CD14-positive monocyte (primary cell): Measurements from ENCODE around the gene CDK6. TPM values are rescaled to one million over a fixed set of nuclear protein-coding genes. Genes with fewer than 3 reads are reported as not detected.

Experiments used
- DNase-seq, 3 donors: peaks; one replicate each; pipeline ENCODE4 v3.0.0-alpha.2; 2011 to 2022
- H2AFZ ChIP-seq: 2 replicates; pipeline ENCODE4 v1.6.0; 2012; ENCODE audit warnings: mild to moderate bottlenecking, low read depth, low read length, inconsistent platforms; ENCODE audit not compliant: insufficient read depth, poor library complexity, severe bottlenecking
- H3K27ac ChIP-seq, 2 donors: 1 replicate in 1 of 2; 2 replicates in 1 of 2; pipeline ENCODE4 v1.5.1; 2012 to 2013; ENCODE audit warnings: low read length in 2 of 2, control low read depth in 1 of 2, inconsistent platforms in 1 of 2, low read depth in 1 of 2, mild to moderate bottlenecking in 1 of 2
- H3K27me3 ChIP-seq, 2 donors: one replicate each; pipeline versions ENCODE4 v1.6.0 to v1.6.1; 2011 to 2013; ENCODE audit warnings: low read length in 2 of 2; ENCODE audit not compliant: control insufficient read depth in 2 of 2, insufficient read depth in 2 of 2
- H3K36me3 ChIP-seq, 2 donors: replicated peaks in 1 of 2; 1 replicate in 1 of 2; 2 replicates in 1 of 2; pipeline versions ENCODE4 v1.5.1 to v1.6.1; 2012 to 2013; ENCODE audit warnings: low read length in 2 of 2, control low read depth in 1 of 2, inconsistent platforms in 1 of 2, mild to moderate bottlenecking in 1 of 2; ENCODE audit not compliant: insufficient read depth in 2 of 2, control insufficient read depth in 1 of 2
- H3K4me1 ChIP-seq, 2 donors: 1 replicate in 1 of 2; 2 replicates in 1 of 2; pipeline versions ENCODE4 v1.5.1 to v1.6.1; 2012 to 2013; ENCODE audit warnings: low read length in 2 of 2, control low read depth in 1 of 2, inconsistent platforms in 1 of 2, mild to moderate bottlenecking in 1 of 2, moderate library complexity in 1 of 2; ENCODE audit not compliant: insufficient read depth in 2 of 2, control insufficient read depth in 1 of 2
- H3K4me2 ChIP-seq: replicated peaks from 2 replicates; pipeline ENCODE3; 2012; ENCODE audit warnings: low read length, moderate library complexity, mild to moderate bottlenecking; ENCODE audit not compliant: poor library complexity, severe bottlenecking; ENCODE audit errors: extremely low read depth
- H3K4me3 ChIP-seq, 3 experiments: fragments of 200-600 bp in 1 of 3; sonication (generic) in 1 of 3; replicated peaks in 1 of 3; 1 replicate in 2 of 3; 2 replicates in 1 of 3; pipeline ENCODE4 v1.5.1; 2011 to 2013; ENCODE audit warnings: low read length in 3 of 3, mild to moderate bottlenecking in 3 of 3, control low read depth in 2 of 3, low read depth in 2 of 3, inconsistent platforms in 1 of 3, moderate library complexity in 1 of 3
- H3K79me2 ChIP-seq: 2 replicates; pipeline ENCODE4 v1.6.0; 2012; ENCODE audit warnings: mild to moderate bottlenecking, control low read depth, inconsistent platforms, low read length, moderate library complexity; ENCODE audit not compliant: insufficient read depth
- H3K9ac ChIP-seq: 2 replicates; pipeline ENCODE4 v1.6.0; 2017; ENCODE audit warnings: low read length, mild to moderate bottlenecking; ENCODE audit not compliant: insufficient read depth, poor library complexity, severe bottlenecking
- H3K9me3 ChIP-seq, 2 donors: replicated peaks in 1 of 2; 1 replicate in 1 of 2; 2 replicates in 1 of 2; pipeline versions ENCODE4 v1.5.1 to v1.6.1; 2012 to 2013; ENCODE audit warnings: low read length in 2 of 2, control low read depth in 1 of 2; ENCODE audit not compliant: control insufficient read depth in 1 of 2, insufficient read depth in 1 of 2
- H4K20me1 ChIP-seq: 2 replicates; pipeline ENCODE4 v1.6.0; 2012; ENCODE audit warnings: mild to moderate bottlenecking, low read length, control low read depth, moderate library complexity; ENCODE audit not compliant: insufficient read depth
- H3K27ac Mint-ChIP-seq, 7 donors: one replicate each; pipeline ENCODE4 v1.8.0; 2020; ENCODE audit warnings: mild to moderate bottlenecking in 7 of 7, mixed read lengths in 7 of 7, moderate library complexity in 6 of 7, inconsistent platforms in 2 of 7
- H3K27me3 Mint-ChIP-seq, 3 donors: one replicate each; pipeline ENCODE4 v1.8.0; 2021 to 2022; ENCODE audit warnings: low read depth in 3 of 3, mild to moderate bottlenecking in 3 of 3, mixed read lengths in 3 of 3, moderate library complexity in 3 of 3, inconsistent platforms in 1 of 3
- H3K36me3 Mint-ChIP-seq, 2 donors: one replicate each; pipeline ENCODE4 v1.8.0; 2020; ENCODE audit warnings: mixed read lengths in 2 of 2, inconsistent platforms in 1 of 2, mild to moderate bottlenecking in 1 of 2
- H3K4me1 Mint-ChIP-seq: one replicate; pipeline ENCODE4 v1.8.0; 2020; ENCODE audit warnings: mild to moderate bottlenecking, mixed read lengths
- H3K4me3 Mint-ChIP-seq, 2 donors: one replicate each; pipeline ENCODE4 v1.8.0; 2020; ENCODE audit warnings: mild to moderate bottlenecking in 2 of 2, mixed read lengths in 2 of 2, moderate library complexity in 1 of 2
- H3K9me3 Mint-ChIP-seq, 7 donors: one replicate each; pipeline ENCODE4 v1.8.0; 2020 to 2022; ENCODE audit warnings: mixed read lengths in 7 of 7, mild to moderate bottlenecking in 6 of 7, moderate library complexity in 6 of 7, inconsistent platforms in 2 of 7
- WGBS: methylation state at CpG from one replicate; pipeline ENCODE4 v1.1.5; 2013; ENCODE audit warnings: missing lambda C conversion rate; ENCODE audit not compliant: insufficient coverage; 5-methylcytosine and 5-hydroxymethylcytosine counted together
- intact Hi-C, 2 donors: fragments of 100-400 bp; cut with micrococcal nuclease; formaldehyde crosslinking; loops; one replicate each; pipeline versions ENCODE4 v1.15.0 to v1.15.1; 2023
- polyA plus RNA-seq, 3 donors: library from polyadenylated mRNA; depleted of rRNA in 1 of 3; unstranded in 2 of 3; stranded (reverse) in 1 of 3; fragments of 300-500 nt in 2 of 3; fragments of >200 nt in 1 of 3; fragmentation: Illumina TruSeq in 2 of 3; gene quantifications; 1 replicate in 2 of 3; 2 replicates in 1 of 3; pipeline ENCODE4 v1.2.3, GENCODE V29; 2012 to 2021
- TF ChIP-seq, protein P1 (sequence below): fragments of 200-600 bp; IDR thresholded peaks from one replicate; pipeline ENCODE4 v1.8.0; 2022; ENCODE audit warnings: antibody characterized with exemption, mild to moderate bottlenecking

The CDK6 gene
- polyA plus RNA-seq, 3 donors, result 3.4 to 4.3 (median 3.8) TPM

DNA sequence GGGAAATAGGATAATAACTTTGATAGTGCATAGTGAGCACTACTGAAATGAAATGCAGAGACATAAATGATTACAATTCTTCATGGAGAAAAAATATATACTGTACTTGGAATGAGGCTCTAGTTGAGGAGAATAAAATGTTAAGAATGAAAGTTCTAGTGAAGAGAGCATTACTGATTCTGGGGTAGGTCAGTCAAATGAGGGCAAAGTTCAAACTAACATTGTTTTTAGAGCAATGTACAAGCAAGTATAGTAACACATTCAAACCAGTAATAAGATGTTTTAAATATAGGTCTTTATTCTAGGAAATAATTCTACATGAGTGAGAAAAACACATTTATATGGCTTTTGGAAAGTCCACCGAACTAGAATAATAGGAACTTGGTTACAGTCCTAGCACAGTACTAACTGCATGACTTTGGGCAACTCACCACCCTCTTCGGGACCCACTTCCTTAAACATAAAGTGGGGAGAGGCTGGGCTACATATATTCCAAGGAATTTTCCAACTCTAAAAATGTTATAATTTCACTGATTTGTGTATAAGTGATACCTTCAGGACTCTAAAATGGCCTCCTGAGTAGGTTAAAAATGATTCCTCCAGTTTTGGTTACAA, 86.4 kb downstream of the CDK6 start:
- H3K36me3 Mint-ChIP-seq, result peaks cover 0 to 4% of the 10 kb centered on the region in 2 donors
- TF ChIP-seq, protein P1, sequence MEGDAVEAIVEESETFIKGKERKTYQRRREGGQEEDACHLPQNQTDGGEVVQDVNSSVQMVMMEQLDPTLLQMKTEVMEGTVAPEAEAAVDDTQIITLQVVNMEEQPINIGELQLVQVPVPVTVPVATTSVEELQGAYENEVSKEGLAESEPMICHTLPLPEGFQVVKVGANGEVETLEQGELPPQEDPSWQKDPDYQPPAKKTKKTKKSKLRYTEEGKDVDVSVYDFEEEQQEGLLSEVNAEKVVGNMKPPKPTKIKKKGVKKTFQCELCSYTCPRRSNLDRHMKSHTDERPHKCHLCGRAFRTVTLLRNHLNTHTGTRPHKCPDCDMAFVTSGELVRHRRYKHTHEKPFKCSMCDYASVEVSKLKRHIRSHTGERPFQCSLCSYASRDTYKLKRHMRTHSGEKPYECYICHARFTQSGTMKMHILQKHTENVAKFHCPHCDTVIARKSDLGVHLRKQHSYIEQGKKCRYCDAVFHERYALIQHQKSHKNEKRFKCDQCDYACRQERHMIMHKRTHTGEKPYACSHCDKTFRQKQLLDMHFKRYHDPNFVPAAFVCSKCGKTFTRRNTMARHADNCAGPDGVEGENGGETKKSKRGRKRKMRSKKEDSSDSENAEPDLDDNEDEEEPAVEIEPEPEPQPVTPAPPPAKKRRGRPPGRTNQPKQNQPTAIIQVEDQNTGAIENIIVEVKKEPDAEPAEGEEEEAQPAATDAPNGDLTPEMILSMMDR, result no peak
- H3K4me3 ChIP-seq, result no peak overlapping the region
- no peaks in the 10 kb centered on the region for H3K36me3 ChIP-seq
- H3K27ac ChIP-seq, result no peak overlapping the region
- H3K27me3 ChIP-seq, result no peaks in the 10 kb centered on the region
- H3K4me2 ChIP-seq, result no peak overlapping the region
- WGBS, result no CpG with 5 or more reads among the region's 2 CpGs
- H3K4me3 Mint-ChIP-seq, result no peak overlapping the region
- H3K9me3 Mint-ChIP-seq, result no peaks in the 10 kb centered on the region
- DNase-seq, result peak in 1 of 3 donors; percentile 17
- no peaks in the 10 kb centered on the region for H4K20me1 ChIP-seq
- H2AFZ ChIP-seq, result no peak overlapping the region
- H3K9ac ChIP-seq, result no peak overlapping the region
- intact Hi-C loops, result no loop called here
- H3K4me1 ChIP-seq, result peaks cover 7 to 20% of the 10 kb centered on the region in 2 donors
- no peaks in the 10 kb centered on the region for H3K9me3 ChIP-seq
- H3K27me3 Mint-ChIP-seq, result no peaks in the 10 kb centered on the region
- H3K27ac Mint-ChIP-seq, result peak overlapping the region in 1 of 7 donors; percentile 45
- H3K4me1 Mint-ChIP-seq, result peaks cover 31% of the 10 kb centered on the region
- peaks cover 30% of the 10 kb centered on the region for H3K79me2 ChIP-seq

DNA sequence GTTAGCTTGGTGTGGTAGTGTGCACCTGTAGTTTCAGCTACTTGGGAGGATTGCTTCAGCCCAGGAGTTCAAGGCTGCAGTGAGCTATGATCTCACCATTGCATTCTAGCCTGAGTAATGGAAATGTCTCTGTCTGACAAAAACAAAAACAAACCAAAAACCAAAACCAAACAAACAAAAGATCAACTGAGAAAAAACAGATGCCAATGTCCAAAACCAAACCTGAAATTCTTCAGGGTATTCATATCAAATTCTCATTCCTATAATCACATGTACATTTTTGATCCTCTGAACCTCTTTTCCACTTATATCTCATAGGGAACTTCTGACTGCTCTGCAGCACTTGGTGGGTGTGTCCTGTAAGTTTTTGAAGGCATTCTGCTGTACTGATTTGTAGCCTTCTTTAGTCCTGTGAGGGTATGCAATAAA, 87.0 kb downstream of the CDK6 start:
- intact Hi-C loops, result no loop called here
- Mint-ChIP-seq H3K4me3 (no peak overlapping the region), H3K27ac (peak overlapping the region in 1 of 7 donors; percentile 27), H3K9me3 (no peaks in the 10 kb centered on the region), H3K36me3 (peaks cover 0 to 3% of the 10 kb centered on the region in 2 donors), H3K4me1 (peaks cover 25% of the 10 kb centered on the region), H3K27me3 (no peaks in the 10 kb centered on the region)
- H3K79me2 ChIP-seq, result peaks cover 25% of the 10 kb centered on the region
- H3K36me3 ChIP-seq, result no peaks in the 10 kb centered on the region
- no peaks in the 10 kb centered on the region for H3K9me3 ChIP-seq
- no peak overlapping the region for H2AFZ ChIP-seq
- no peak overlapping the region for H3K9ac ChIP-seq
- H4K20me1 ChIP-seq, result no peaks in the 10 kb centered on the region
- no peak overlapping the region for H3K27ac ChIP-seq
- H3K4me3 ChIP-seq, result no peak overlapping the region
- H3K27me3 ChIP-seq, result no peaks in the 10 kb centered on the region
- peaks cover 2 to 14% of the 10 kb centered on the region in 2 donors for H3K4me1 ChIP-seq
- H3K4me2 ChIP-seq, result no peak overlapping the region
- TF ChIP-seq, protein P1, result no peak
- no peak for DNase-seq
